Endodermal cell (in vitro differentiated cells): ENCODE results near the gene METTL27. TPM values are rescaled to one million over a fixed set of nuclear protein-coding genes. Genes with fewer than 3 reads are reported as not detected.
A peak's percentile ranks its signal among the peaks of the same experiment; 100 is the strongest.

Experiments
- DNase-seq: peaks from one replicate; pipeline ENCODE4 v3.0.0-alpha.2; 2017
- H3K27ac ChIP-seq: 2 replicates; pipeline ENCODE4 v1.5.1; 2013; ENCODE audit warnings: mild to moderate bottlenecking, low read depth, low read length, moderate library complexity
- H3K27me3 ChIP-seq: 2 replicates; pipeline ENCODE4 v1.6.1; 2013; ENCODE audit warnings: mild to moderate bottlenecking, low read length, moderate library complexity; ENCODE audit not compliant: insufficient read depth, control insufficient read depth, poor library complexity, severe bottlenecking
- H3K36me3 ChIP-seq: 2 replicates; pipeline ENCODE4 v1.7.0; 2013; ENCODE audit warnings: mild to moderate bottlenecking, low read length, moderate library complexity; ENCODE audit not compliant: control insufficient read depth, insufficient read depth
- H3K4me1 ChIP-seq: one replicate; pipeline ENCODE4 v1.7.0; 2013; ENCODE audit warnings: low read length; ENCODE audit not compliant: control insufficient read depth, insufficient read depth
- H3K4me3 ChIP-seq: 2 replicates; pipeline ENCODE4 v1.5.1; 2013; ENCODE audit warnings: mild to moderate bottlenecking, low read length, moderate library complexity
- H3K9ac ChIP-seq: 2 replicates; pipeline ENCODE4 v1.6.1; 2013; ENCODE audit warnings: mild to moderate bottlenecking, low read length, moderate library complexity; ENCODE audit not compliant: poor library complexity, severe bottlenecking; ENCODE audit errors: extremely low read depth
- H3K9me3 ChIP-seq: 2 replicates; pipeline ENCODE4 v1.6.1; 2013; ENCODE audit warnings: mild to moderate bottlenecking, low read length, moderate library complexity; ENCODE audit not compliant: control insufficient read depth
- H3K27ac Mint-ChIP-seq: 2 replicates; pipeline ENCODE4 v1.8.0; 2020; ENCODE audit warnings: mixed read lengths
- H3K27me3 Mint-ChIP-seq: 2 replicates; pipeline ENCODE4 v1.8.0; 2021; ENCODE audit warnings: mild to moderate bottlenecking, mixed read lengths; ENCODE audit not compliant: insufficient read depth
- H3K36me3 Mint-ChIP-seq: 2 replicates; pipeline ENCODE4 v1.8.0; 2020; ENCODE audit warnings: low read depth, mixed read lengths
- H3K4me1 Mint-ChIP-seq: 2 replicates; pipeline ENCODE4 v1.8.0; 2020; ENCODE audit warnings: mixed read lengths
- H3K4me3 Mint-ChIP-seq: 2 replicates; pipeline ENCODE4 v1.8.0; 2020; ENCODE audit warnings: mild to moderate bottlenecking, moderate library complexity, mixed read lengths
- H3K9me3 Mint-ChIP-seq: 2 replicates; pipeline ENCODE4 v1.8.0; 2020; ENCODE audit warnings: mild to moderate bottlenecking, mixed read lengths
- CTCF ChIP-seq: fragments of 200-600 bp; sonication (generic); conservative IDR thresholded peaks from 2 replicates; pipeline ENCODE4 v1.5.0; 2021; ENCODE audit warnings: antibody characterized with exemption, mild to moderate bottlenecking
- WGBS, 2 experiments: methylation state at CpG; one replicate each; pipeline versions ENCODE4 v1.1.5 to v1.1.7; 2013; ENCODE audit warnings: missing lambda C conversion rate in 2 of 2, mixed read lengths in 1 of 2; ENCODE audit not compliant: insufficient coverage in 1 of 2, insufficient read length in 1 of 2; 5-methylcytosine and 5-hydroxymethylcytosine counted together
- total RNA-seq, 2 donors: library from RNA; stranded (reverse); fragmentation: NEBNext Ultra II Directional in 1 of 2; extraction: Animal tissue kit (Norgen Biotek cat#: 25700) in 1 of 2; gene quantifications; 2 replicates in 1 of 2; 3 replicates in 1 of 2; pipeline ENCODE4 v1.2.1, GENCODE V29; 2021

The METTL27 gene
- total RNA-seq, 2 donors from 2014 or later: 20.9 to 22.2 TPM

- Mint-ChIP-seq H3K4me1 (peaks cover 47% of the 10 kb centered on the region), H3K27ac (peak overlapping the region; percentile 90), H3K27me3 (peaks cover 12% of the 10 kb centered on the region), H3K9me3 (no peaks in the 10 kb centered on the region), H3K36me3 (no peaks in the 10 kb centered on the region), H3K4me3 (no peak overlapping the region)
- 62 to 76% methylated on average over 2 to 11 of the region's 11 CpGs for WGBS, 2 experiments
- Histone ChIP-seq H3K27ac (no peak overlapping the region), H3K27me3 (no peaks in the 10 kb centered on the region), H3K36me3 (no peaks in the 10 kb centered on the region), H3K9ac (no peak overlapping the region), H3K9me3 (no peaks in the 10 kb centered on the region), H3K4me1 (peaks cover 3% of the 10 kb centered on the region), H3K4me3 (no peak overlapping the region)
- peak; percentile 83 for DNase-seq
- no peak for TF ChIP-seq CTCF
Measured at GRCh38 chr7:73827567-73828106, 14.7 kb downstream of the METTL27 start.

GRCh38 chr7:73824986-73825385, 17.3 kb downstream of the METTL27 start:
- Histone ChIP-seq H3K4me1 (peaks cover 3% of the 10 kb centered on the region), H3K27me3 (no peaks in the 10 kb centered on the region), H3K9ac (no peak overlapping the region), H3K9me3 (no peaks in the 10 kb centered on the region), H3K27ac (no peak overlapping the region), H3K36me3 (no peaks in the 10 kb centered on the region), H3K4me3 (no peak overlapping the region)
- Mint-ChIP-seq H3K4me3 (no peak overlapping the region), H3K27ac (no peak overlapping the region), H3K4me1 (peaks cover 25% of the 10 kb centered on the region), H3K36me3 (no peaks in the 10 kb centered on the region), H3K27me3 (peaks cover 14% of the 10 kb centered on the region), H3K9me3 (no peaks in the 10 kb centered on the region)
- no peak for TF ChIP-seq CTCF
- 91 to 100% methylated on average over 3 to 9 of the region's 9 CpGs for WGBS, 2 experiments
- DNase-seq: peak; percentile 31

GRCh38 chr7:73823873-73824592, 18.3 kb downstream of the METTL27 start:
- no peak overlapping the region for H3K9ac ChIP-seq
- Mint-ChIP-seq H3K27ac (no peak overlapping the region), H3K27me3 (peaks cover 14% of the 10 kb centered on the region), H3K4me3 (no peak overlapping the region), H3K4me1 (peaks cover 15% of the 10 kb centered on the region), H3K9me3 (no peaks in the 10 kb centered on the region), H3K36me3 (no peaks in the 10 kb centered on the region)
- no peak overlapping the region for H3K4me3 ChIP-seq
- H3K27ac ChIP-seq: no peak overlapping the region
- H3K36me3 ChIP-seq: no peaks in the 10 kb centered on the region
- WGBS, 2 experiments: 89 to 90% methylated on average over 8 to 11 of the region's 11 CpGs
- no peaks in the 10 kb centered on the region for H3K9me3 ChIP-seq
- H3K4me1 ChIP-seq: peaks cover 3% of the 10 kb centered on the region
- H3K27me3 ChIP-seq: no peaks in the 10 kb centered on the region
- no peak for TF ChIP-seq CTCF
- peak; percentile 42 for DNase-seq
